Fibroblast of the aortic adventitia (primary cell): ENCODE data around the gene SPDYE6. TPM values are rescaled to one million over a fixed set of nuclear protein-coding genes. Genes with fewer than 3 reads are reported as not detected.
"Not testable (repeated sequence)": the region's sequence is repeated elsewhere in the genome, so short reads cannot be mapped to it uniquely, and the experiment has no call there.

Experiments used
- DNase-seq: peaks from one replicate; pipeline ENCODE4 v3.0.0-alpha.2; 2010; ENCODE audit warnings: low read depth
- H3K4me3 ChIP-seq: 2 replicates; pipeline ENCODE4 v1.5.1; 2011; ENCODE audit warnings: low read depth, mild to moderate bottlenecking, control low read depth, low read length, moderate library complexity
- total RNA-seq: library from RNA; depleted of rRNA; stranded (reverse); fragments of >200 nt; gene quantifications from 2 replicates; pipeline ENCODE4 v1.2.3, GENCODE V29; 2012; ENCODE audit warnings: low replicate concordance
- TF ChIP-seq, protein P1 (sequence below): IDR thresholded peaks from 2 replicates; pipeline ENCODE4 v1.5.1; 2011; ENCODE audit warnings: mild to moderate bottlenecking, low read length, control low read depth, inconsistent platforms; ENCODE audit not compliant: insufficient read depth

SPDYE6 gene, protein sequence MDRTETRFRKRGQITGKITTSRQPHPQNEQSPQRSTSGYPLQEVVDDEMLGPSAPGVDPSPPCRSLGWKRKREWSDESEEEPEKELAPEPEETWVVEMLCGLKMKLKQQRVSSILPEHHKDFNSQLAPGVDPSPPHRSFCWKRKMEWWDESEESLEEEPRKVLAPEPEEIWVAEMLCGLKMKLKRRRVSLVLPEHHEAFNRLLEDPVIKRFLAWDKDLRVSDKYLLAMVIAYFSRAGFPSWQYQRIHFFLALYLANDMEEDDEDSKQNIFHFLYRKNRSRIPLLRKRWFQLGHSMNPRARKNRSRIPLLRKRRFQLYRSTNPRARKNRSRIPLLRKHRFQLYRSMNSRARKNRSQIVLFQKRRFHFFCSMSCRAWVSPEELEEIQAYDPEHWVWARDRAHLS
- not detected in 2 replicates for total RNA-seq

DNA sequence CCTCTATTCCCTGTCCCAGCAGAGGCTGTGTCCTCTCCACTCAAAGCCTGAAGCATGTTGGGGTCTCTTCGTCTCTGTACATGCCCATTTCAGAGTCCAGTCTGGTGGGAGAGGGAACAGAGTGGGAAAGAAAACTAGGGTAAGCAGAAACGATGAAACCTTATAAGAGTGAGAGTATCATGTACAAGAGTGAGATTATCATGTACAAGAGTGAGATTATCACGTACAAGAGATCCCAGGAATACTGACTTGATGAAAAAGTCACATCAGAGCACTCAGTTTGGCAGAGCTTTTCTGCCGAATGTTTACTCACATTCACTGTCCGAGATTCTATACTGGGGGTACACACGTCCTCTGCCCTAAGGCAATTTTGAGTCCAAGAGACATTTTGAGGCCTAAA lies at the start of gene SPDYE6:
TSS of gene SPDYE6 (minus strand) at position 101 of the 400 bp plus-strand sequence. CDS start 421 bp downstream, outside the sequence.
- H3K4me3 ChIP-seq, DNase-seq: not testable (repeated sequence)

DNA sequence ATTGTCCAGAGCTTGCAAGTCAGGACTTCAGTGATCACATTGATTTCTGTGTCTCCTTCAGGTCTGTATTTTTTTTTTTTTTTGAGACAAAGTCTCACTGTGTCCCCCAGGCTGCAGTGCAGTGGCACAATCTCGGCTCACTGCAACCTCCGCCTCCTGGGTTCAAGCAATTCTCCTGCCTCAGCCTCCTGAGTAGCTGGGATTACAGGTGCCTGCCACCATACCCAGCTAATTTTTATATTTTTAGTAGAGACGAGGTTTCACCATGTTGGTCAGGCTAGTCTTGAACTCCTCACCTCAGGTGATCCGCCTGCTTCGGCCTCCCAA lies 48.6 kb upstream of the SPDYE6 start:
- DNase-seq, H3K4me3 ChIP-seq: not testable (repeated sequence)

DNA sequence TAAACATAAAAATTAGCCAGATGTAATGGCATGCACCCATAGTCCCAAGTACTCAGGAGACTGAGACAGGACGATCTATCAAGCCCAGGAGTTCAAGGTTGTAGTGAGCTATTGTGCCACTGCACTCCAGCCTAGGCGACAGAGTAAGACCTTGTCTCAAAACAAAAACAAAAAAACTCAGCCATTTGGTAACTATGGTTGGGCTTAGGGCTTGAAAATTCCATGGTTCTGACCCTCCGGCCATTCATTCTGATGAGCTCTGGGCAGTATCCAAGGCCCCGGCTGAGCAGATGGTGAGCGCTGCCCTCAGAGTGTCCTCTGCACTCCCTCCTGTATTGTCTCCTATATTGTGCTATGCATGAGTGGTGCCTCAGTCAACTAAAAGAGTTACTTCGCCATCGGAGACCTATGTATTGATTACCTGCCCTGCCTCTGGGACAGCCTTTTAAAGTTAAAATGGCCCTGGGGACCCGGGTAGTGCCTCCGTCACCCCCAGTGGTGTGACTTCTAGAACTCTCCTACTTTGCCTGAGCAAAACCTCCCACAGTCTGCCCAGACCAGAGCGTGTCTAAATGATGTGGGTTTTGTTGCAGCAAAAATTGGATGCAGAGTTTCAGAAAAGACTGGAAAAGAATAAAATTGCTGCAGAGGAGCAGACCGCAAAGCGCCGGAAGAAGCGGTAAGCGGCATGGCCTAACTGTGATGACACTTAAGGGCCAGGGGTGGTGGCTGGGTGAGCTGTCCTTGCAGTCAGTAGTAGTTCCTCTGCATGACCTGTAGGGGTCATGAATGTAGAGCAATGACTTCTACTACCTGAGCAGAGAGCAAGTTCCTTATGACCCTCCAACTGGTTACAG lies 48.0 kb upstream of the SPDYE6 start:
- peak; percentile 48 for DNase-seq
- H3K4me3 ChIP-seq = no peak overlapping the region
- TF ChIP-seq, protein P1, sequence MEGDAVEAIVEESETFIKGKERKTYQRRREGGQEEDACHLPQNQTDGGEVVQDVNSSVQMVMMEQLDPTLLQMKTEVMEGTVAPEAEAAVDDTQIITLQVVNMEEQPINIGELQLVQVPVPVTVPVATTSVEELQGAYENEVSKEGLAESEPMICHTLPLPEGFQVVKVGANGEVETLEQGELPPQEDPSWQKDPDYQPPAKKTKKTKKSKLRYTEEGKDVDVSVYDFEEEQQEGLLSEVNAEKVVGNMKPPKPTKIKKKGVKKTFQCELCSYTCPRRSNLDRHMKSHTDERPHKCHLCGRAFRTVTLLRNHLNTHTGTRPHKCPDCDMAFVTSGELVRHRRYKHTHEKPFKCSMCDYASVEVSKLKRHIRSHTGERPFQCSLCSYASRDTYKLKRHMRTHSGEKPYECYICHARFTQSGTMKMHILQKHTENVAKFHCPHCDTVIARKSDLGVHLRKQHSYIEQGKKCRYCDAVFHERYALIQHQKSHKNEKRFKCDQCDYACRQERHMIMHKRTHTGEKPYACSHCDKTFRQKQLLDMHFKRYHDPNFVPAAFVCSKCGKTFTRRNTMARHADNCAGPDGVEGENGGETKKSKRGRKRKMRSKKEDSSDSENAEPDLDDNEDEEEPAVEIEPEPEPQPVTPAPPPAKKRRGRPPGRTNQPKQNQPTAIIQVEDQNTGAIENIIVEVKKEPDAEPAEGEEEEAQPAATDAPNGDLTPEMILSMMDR = peak; percentile 69

DNA sequence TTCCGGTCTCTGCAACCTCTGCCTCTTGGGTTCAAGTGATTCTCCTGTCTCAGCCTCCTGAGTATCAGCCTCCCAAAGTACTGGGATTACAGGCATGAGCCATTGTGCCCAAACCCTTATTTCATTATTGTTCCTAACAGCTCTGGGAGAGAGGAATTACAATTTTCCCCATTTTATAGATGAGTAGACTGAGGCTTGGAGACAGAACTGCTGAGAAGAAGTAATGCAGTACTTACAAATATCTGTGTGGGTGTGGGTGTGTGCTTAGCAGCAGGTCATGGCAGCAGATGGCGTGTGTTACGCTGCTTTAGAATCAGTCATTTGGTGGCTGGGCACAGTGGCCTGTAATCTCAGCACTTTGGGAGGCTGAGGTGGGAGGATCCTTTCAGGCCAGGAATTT lies 47.3 kb upstream of the SPDYE6 start:
- DNase-seq = no peak
- TF ChIP-seq, protein P1 = no peak
- H3K4me3 ChIP-seq = no peak overlapping the region

DNA sequence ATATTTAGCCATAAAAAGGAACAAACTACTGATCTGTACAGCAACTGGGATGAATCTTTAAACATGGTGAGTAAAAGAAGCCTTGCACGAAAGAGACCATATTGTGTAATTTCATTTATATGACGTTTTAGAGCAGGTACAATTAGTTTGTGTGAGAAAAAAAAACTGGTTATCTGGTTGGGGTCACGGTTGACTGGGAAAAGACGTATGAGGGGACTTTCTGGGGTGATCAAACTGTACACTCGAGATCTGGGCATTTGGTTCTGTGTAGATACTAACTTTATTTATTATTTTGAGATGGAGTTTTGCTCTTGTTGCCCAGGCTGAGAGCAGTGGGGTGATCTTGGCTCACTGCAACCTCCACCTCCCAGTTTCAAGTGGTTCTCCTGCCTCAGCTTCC lies 44.1 kb upstream of the SPDYE6 start:
- H3K4me3 ChIP-seq = no peak overlapping the region
- no peak for DNase-seq
- TF ChIP-seq, protein P1 = no peak

DNA sequence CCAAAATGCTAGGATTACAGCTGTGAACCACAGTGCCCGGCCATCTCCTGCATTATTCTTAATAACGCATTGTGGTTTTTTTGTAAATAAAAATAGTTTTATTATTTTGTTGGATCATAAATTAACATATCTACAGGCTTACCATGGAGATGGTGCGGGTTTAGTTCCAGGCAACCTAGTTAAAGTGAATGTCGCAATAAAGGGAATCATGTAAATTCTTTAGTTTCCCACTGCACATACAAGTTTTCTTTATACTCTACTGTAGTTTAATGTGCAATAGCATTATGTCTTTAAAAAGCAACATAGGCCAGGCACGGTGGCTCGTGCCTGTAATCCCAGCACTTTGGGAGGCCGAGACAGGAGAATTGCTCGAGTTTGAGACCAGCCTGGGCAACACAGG lies 42.3 kb upstream of the SPDYE6 start:
- H3K4me3 ChIP-seq = no peak overlapping the region
- DNase-seq = no peak
- TF ChIP-seq, protein P1 = no peak

DNA sequence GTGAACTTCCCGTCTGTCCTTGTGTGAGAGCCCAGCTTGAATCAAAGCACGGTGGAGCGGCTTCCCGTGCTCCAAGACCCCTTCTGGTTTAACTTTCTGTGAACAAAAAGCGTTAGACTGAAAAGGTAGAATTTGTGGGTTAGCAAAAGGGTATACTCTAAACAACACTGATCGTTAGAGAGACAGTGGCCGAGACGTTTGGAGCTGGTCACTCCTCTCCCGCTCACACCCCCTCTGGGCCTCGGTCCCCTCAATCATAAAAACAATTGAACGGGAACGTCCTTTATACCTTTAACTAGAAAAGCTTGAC lies 40.4 kb upstream of the SPDYE6 start:
- no peak for DNase-seq
- peak overlapping the region; percentile 96 for H3K4me3 ChIP-seq
- TF ChIP-seq, protein P1 = no peak
